RPMI7951 (cell line): ENCODE data around the gene PDLIM1. TPM values are rescaled to one million over a fixed set of nuclear protein-coding genes. Genes with fewer than 3 reads are reported as not detected.

Source experiments
- DNase-seq: peaks from one replicate; pipeline ENCODE4 v3.0.0-alpha.2; 2012; ENCODE audit warnings: low read depth
- total RNA-seq: library from RNA; depleted of rRNA; stranded (reverse); fragments of >200 nt; shearing (Covaris generic); gene quantifications from 2 replicates; pipeline ENCODE4 v1.2.3, GENCODE V29; 2014; rRNA removed

The PDLIM1 gene
- 38.4 and 38.8 TPM in 2 replicates for total RNA-seq

GRCh38 chr10:95290461-95291364 is at the start of gene PDLIM1:
PDLIM1 (minus strand) TSS chr10:95291003; CDS start chr10:95290915, 88 bp downstream.
- peak; percentile 66 for DNase-seq

DNA sequence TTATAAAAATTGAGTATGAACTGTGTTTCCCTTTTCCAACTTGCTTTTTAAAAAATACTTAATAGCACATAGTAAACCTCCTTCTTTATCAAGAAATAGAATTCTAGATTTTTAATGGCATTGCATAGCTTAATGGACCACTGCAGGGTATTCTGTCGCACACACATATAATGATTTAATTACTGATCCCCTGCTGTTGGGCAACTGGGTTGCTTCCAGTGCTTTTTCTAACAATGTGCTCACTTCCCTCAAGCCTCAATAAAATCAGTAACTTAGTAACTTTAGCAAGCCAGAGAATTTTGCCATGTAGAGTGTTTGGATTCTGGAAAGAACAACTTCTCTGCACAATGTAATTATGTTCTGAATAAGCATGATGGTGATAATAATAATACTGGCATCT is 49.1 kb upstream of the PDLIM1 start:
- no peak for DNase-seq

- DNase-seq: no peak
Measured at GRCh38 chr10:95337423-95338160, 46.8 kb upstream of the PDLIM1 start.

DNA sequence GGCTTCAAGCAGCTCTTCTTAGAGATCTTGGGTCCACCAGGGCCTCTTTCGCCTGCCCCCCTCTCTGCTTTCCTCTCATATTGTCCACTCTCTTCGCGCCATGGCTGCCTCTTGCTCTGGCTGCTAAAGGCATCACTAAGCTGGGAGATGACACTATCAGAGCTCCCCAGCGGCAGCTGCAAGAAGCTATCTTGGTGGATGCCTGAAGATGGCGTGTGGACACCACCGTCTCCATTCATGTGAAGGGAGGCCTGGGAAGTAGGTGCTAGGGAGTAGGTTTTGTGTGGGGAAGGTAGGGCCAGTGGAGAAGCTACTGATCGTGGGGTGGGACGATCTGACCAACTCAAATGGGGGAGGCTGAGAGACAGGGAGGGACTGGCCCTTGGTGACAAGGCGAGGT is 45.9 kb upstream of the PDLIM1 start:
- no peak for DNase-seq

DNA sequence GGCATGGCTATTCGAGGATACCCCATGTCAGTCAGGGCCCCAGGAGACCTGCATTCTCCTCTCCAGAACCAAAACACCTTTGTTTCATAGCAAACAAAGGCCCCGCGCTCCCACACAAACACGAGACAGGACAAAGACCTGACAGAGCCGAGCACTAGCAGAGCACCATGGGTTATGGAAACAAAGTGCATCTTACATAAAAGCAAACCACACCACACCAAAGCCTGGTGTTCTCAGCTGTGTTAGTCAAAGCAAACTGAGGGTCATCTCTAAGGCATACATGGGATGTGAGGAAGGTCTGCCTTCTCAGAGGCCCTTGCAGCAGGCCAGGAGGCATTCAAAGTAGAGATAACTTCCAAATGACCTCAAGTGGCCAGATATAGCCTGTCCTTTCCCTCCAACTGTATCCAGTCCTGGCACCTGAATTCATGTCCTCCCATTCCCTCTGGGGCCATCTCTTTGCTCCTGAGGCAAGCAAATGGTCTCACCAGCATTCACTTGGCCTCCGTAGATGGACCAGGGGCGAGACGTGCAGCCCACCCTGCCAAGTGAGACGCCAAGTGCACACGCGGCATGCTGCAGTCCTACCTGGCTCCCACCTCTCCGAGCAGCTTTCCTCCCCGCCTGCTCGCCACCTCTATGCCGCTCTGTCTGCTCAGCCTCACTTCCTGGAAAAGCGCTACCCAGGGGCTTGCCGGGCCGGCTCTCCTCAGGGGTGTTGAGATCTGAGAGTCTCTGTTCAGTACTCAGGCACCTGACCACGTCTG is 45.3 kb upstream of the PDLIM1 start:
- no peak for DNase-seq

- no peak for DNase-seq
Measured at GRCh38 chr10:95334805-95335144, 44.0 kb upstream of the PDLIM1 start.

- peak; percentile 91 for DNase-seq
Measured at GRCh38 chr10:95333997-95334804, 43.4 kb upstream of the PDLIM1 start.

DNA sequence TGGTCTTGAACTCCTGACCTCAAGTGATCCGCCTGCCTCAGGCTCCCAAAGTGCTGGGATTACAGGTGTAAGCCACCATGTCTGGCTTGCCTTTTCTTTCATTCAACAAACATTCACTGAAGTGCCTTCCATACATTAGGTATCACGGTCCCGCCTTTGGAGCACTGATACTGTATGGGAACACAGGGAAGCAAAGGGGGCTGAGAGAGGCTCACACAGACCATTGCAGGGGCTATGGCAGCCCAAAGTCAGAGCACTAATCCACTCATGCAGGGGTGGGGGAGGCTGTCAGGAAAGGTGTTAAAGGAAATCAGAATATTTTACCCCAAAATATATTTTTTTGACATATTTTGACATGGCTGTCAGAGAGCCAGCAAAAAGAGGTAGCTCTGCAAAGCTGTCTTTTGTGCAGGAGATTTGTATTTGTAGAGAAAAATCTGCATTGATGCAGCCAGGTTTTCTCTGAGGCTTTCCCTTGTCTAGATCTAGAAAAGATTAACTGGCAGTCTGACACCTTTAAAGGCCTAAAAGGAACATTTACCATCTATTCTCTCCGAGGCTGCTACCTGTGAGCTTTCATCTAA is 42.0 kb upstream of the PDLIM1 start:
- no peak for DNase-seq

GRCh38 chr10:95331596-95332130 is 40.9 kb upstream of the PDLIM1 start:
- no peak for DNase-seq

- DNase-seq: no peak
Measured at GRCh38 chr10:95330966-95331453, 40.2 kb upstream of the PDLIM1 start.

GRCh38 chr10:95329296-95329695 is 38.5 kb upstream of the PDLIM1 start:
- DNase-seq: no peak

GRCh38 chr10:95328013-95328412 is 37.2 kb upstream of the PDLIM1 start:
- DNase-seq: no peak

- peak; percentile 58 for DNase-seq
Measured at GRCh38 chr10:95327367-95327766, 36.6 kb upstream of the PDLIM1 start.

GRCh38 chr10:95326396-95326795 is 35.6 kb upstream of the PDLIM1 start:
- DNase-seq: no peak

DNA sequence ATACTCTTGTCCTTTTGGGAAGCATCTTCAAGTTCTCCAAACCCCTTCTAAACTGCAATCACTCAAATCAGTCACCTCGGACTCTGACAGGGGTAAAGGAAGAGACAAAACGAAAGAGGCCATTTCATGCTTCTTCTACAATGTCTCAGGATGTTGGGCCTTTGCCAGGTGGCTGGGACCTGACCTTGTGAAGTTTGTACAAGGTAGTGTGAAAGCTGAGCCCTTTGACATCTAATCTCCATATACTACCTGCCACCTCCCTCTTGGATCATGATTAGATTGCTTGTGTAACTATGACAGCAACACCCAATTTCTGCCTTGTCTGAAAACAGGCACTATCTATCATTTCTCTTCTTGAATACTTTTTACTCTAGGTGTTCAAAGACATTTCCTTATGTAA is 35.1 kb upstream of the PDLIM1 start:
- DNase-seq: no peak

DNA sequence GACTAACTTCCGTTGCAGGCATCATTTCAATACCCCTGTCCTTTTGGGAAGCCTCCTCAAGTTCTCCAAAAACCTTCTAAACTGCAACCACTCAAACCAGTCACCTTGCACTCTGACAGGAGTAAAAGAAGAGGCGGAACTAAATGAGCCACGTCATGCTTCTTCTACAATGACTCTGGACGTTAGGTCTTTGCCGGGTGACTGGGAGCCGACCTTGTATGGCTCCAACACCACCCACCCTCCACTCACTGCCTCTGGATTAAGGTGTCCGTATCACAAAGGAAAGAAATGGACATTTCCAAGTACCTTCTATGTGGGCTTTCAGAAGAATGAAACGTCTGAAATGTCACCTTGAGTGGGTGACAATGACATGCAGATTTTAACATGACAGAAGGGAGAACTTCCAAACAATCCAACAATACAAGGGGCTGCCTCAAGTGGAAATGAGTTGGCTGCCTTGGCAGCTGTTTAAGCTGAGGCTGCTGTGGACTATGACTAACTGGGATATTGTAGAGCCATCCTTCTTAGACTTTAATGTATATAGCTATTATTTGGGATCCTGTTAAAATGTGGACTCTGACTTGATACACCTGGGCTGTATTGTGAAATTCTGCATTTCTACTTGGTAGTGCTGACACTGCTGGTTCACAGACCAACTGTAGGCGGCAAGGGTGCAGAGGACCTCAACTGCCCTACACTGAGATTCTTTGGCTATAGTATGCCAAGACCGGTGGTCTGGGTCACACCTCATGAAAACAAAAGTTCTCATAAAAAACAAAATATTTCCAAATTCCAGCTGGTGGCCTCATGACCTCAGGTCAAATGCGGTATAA is 33.8 kb upstream of the PDLIM1 start:
- DNase-seq: no peak

- DNase-seq: no peak
Measured at GRCh38 chr10:95321554-95322301, 30.9 kb upstream of the PDLIM1 start.

DNA sequence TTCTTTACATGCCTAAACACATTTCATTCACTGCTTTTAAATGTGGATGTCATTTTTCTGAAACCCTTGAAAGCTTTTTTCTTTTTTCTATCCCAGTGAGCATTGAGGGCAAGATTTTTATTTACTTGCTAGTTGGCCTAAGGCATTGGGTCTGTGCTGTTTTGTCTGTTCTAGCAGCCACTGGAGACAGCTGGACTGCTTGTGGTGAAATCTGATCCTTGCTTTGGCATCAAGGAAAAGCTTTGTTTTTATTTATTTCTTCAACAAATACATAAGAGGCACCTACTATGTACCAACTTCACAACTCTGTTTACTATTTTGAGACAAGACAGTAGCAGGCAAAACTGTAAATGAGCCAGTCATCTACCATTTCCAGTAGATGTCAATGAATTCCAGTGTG is 28.4 kb upstream of the PDLIM1 start:
- DNase-seq: peak; percentile 42

DNA sequence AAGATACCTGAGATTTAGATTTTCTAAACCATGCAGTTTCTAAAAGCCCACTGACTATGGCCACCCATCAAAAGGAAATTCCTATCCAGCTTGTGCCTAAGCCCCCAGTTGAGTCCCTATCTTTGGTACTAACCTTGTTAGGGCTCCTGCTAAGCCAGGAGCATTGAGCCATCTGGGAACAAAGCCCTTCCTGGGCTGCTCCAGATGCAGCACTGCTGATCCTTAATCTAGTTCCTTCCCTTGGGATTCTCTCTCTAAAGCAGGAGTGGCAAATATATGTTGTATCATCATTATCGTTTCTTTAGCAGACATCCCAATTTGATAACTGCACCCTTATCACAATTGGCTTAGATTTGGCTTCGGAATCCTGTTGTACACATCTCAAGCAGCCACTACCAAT is 24.7 kb upstream of the PDLIM1 start:
- no peak for DNase-seq
